HG03139 (cell line): Measurements from ENCODE around the gene UCHL1.
"Not testable (repeated sequence)": the region's sequence is repeated elsewhere in the genome, so short reads cannot be mapped to it uniquely, and the experiment has no call there.

Experiments used
- ATAC-seq: cut with Tn5 transposase; IDR thresholded peaks from one replicate; pipeline ENCODE4 v1.9.1; 2021; ENCODE audit not compliant: unreplicated experiment

Gene UCHL1

GRCh38 chr4:41236032-41236431 is 20.7 kb upstream of the UCHL1 start:
- no peak for ATAC-seq

GRCh38 chr4:41236508-41236907 is 20.2 kb upstream of the UCHL1 start:
- no peak for ATAC-seq

GRCh38 chr4:41241919-41242318 is 14.8 kb upstream of the UCHL1 start:
- no peak for ATAC-seq

GRCh38 chr4:41245983-41246382 is 10.7 kb upstream of the UCHL1 start:
- ATAC-seq, result no peak

- no peak for ATAC-seq
Observed at GRCh38 chr4:41256131-41256739, 493 bp upstream of the UCHL1 start.

GRCh38 chr4:41257257-41257901 is 651 bp downstream of the UCHL1 start:
- no peak for ATAC-seq

GRCh38 chr4:41257906-41258305 is 1.2 kb downstream of the UCHL1 start:
- ATAC-seq, result no peak

- no peak for ATAC-seq
Observed at GRCh38 chr4:41258783-41259182, 2.1 kb downstream of the UCHL1 start.

GRCh38 chr4:41260116-41260733 is 3.5 kb downstream of the UCHL1 start:
- no peak for ATAC-seq

GRCh38 chr4:41262198-41262597 is 5.5 kb downstream of the UCHL1 start:
- ATAC-seq, result no peak

- no peak for ATAC-seq
Observed at GRCh38 chr4:41264212-41264611, 7.5 kb downstream of the UCHL1 start.

GRCh38 chr4:41267997-41268396 is 11.3 kb downstream of the UCHL1 start:
- ATAC-seq, result no peak

- ATAC-seq, result no peak
Observed at GRCh38 chr4:41268721-41269517, 12.2 kb downstream of the UCHL1 start.

GRCh38 chr4:41269682-41270081 is 13.0 kb downstream of the UCHL1 start:
- ATAC-seq, result no peak

GRCh38 chr4:41275931-41276330 is 19.2 kb downstream of the UCHL1 start:
- ATAC-seq, result not testable (repeated sequence)

- ATAC-seq, result no peak
Observed at GRCh38 chr4:41280010-41280409, 23.3 kb downstream of the UCHL1 start.

- peak; percentile 93 for ATAC-seq
Observed at GRCh38 chr4:41281038-41281634, 24.4 kb downstream of the UCHL1 start.

GRCh38 chr4:41282366-41282765 is 25.6 kb downstream of the UCHL1 start:
- no peak for ATAC-seq

- no peak for ATAC-seq
Observed at GRCh38 chr4:41285202-41285863, 28.6 kb downstream of the UCHL1 start.

GRCh38 chr4:41285864-41286235 is 29.1 kb downstream of the UCHL1 start:
- ATAC-seq, result no peak

- ATAC-seq, result no peak
Observed at GRCh38 chr4:41287005-41287404, 30.3 kb downstream of the UCHL1 start.
